ENCODE data around the gene TTC31.

Gene TTC31

DNA sequence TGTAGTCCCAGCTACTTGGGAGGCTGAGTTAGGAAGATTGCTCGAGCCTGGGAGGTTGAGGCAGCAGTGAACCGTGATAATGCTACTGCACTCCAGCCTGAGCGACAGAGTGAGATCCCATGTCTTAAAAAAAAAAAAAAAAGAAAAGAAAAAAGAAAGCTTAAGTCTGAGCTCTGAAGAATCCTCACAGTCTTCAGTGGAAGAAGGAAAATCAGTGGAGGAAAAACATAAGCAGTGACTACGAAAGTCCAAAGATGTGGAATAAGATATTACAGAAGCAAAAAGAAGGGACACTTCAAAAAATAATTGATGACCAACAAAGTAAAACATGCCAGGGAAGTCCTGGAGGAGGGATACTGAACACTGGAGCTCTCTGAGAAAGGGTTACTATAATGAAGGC, 27.4 kb downstream of the TTC31 start:
- Histone ChIP-seq H3K27ac (ENCODE audit: insufficient read depth in 1 of 2, low read depth in 1 of 2, low read length in 2 of 2, poor library complexity in 1 of 2, severe bottlenecking in 2 of 2) (no peak overlapping the region), H3K27me3 (replicated peaks in 2 of 5; ENCODE audit: control insufficient read depth in 4 of 5, insufficient read depth in 5 of 5, low read length in 4 of 5) (peaks cover 7 to 66% (median 38%) of the 10 kb centered on the region in 5 experiments), H3K4me1 (ENCODE audit: control extremely low read depth in 1 of 4, control insufficient read depth in 4 of 4, insufficient read depth in 4 of 4, low read length in 3 of 4) (peaks cover 0 to 44% (median 40%) of the 10 kb centered on the region in 4 experiments), H3K36me3 (ENCODE audit: control insufficient read depth in 4 of 4, insufficient read depth in 4 of 4, low read length in 3 of 4) (peaks cover 0 to 8% (median 7%) of the 10 kb centered on the region in 4 experiments), H3K4me3 (ENCODE audit: control insufficient read depth in 1 of 7, extremely low read depth in 1 of 7, insufficient read depth in 4 of 7, low read depth in 2 of 7, low read length in 6 of 7) (no peak overlapping the region), H3K9me3 (ENCODE audit: control extremely low read depth in 1 of 5, control insufficient read depth in 4 of 5, insufficient read depth in 2 of 5, low read depth in 1 of 5, low read length in 4 of 5) (no peaks in the 10 kb centered on the region)
- WGBS (ENCODE audit: insufficient coverage) = 88% methylated on average over 3 of the region's 4 CpGs
- ChIA-PET CTCF (interaction anchor here (0.9 to 12.7 kb wide), 9 partner anchors 7 to 83 kb away, joined by 3 to 143 read pairs (median 4); partner anchors contain the start of genes AUP1, CCDC142, DQX1 and HTRA2), POLR2A (interaction anchor here (1.5 kb wide), 1 partner anchor 52 kb away, joined by 4 read pairs; the partner anchor contains the start of gene WBP1)
- DNase-seq = no peak

DNA sequence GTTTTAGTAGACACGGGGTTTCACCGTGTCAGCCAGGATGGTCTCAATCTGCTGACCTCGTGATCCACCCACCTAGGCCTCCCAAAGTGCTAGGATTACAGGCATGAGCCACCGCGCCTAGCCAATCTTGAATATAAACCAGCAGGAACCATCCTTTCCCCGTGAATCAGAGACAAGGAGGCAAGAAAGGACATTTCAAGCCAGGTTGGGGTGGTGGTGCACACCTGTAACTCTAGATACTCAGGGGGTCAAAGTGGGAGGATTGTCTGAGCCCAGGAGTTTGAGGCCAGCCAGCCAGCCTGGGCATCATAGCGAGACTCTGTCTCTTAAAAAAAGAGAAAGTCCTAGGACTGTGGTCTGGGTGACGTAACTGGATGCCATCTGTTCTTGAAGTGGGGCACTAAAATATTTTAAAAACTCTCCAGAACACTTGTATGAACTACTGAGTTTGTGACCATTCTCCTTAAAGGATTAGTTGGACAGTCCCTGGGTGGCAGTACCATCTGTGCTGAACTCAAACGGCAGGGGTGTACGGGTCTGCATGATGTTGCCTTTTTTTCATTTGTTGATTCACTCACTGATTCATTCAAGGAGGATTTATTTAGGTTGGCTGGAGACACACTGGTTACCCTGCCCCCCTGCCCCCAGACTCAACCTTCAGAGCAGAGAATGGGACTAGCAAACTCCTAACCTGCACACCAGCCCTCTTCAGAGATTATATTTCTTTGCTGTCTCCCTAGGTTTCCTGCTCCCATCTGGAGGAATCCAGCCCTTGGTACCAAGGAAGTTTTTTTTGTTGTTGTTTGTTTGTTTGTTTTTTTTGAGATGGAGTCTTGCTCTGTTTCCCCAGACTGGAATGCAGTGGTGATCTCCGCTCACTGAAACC, 28.5 kb downstream of the TTC31 start:
- DNase-seq = peak in 1 of 3 donors; percentile 33
- POLR2A ChIA-PET = no interaction called here
- no peak overlapping the region for H3K27ac ChIP-seq (ENCODE audit: insufficient read depth in 1 of 2, low read depth in 1 of 2, low read length in 2 of 2, poor library complexity in 1 of 2, severe bottlenecking in 2 of 2)
- no peaks in the 10 kb centered on the region for H3K36me3 ChIP-seq (ENCODE audit: control insufficient read depth in 4 of 4, insufficient read depth in 4 of 4, low read length in 3 of 4)
- H3K4me3 ChIP-seq (ENCODE audit: control insufficient read depth in 1 of 7, extremely low read depth in 1 of 7, insufficient read depth in 4 of 7, low read depth in 2 of 7, low read length in 6 of 7) = no peak overlapping the region
- H3K27me3 ChIP-seq (replicated peaks in 2 of 5; ENCODE audit: control insufficient read depth in 4 of 5, insufficient read depth in 5 of 5, low read length in 4 of 5) = peaks cover 7 to 74% (median 38%) of the 10 kb centered on the region in 5 experiments
- CTCF ChIA-PET = interaction anchor here (0.7 to 12.7 kb wide), 6 partner anchors 10 to 75 kb away, joined by 3 to 143 read pairs (median 4); partner anchors contain the start of genes AUP1, CCDC142, DQX1 and HTRA2
- peaks cover 0 to 50% (median 45%) of the 10 kb centered on the region in 4 experiments for H3K4me1 ChIP-seq (ENCODE audit: control extremely low read depth in 1 of 4, control insufficient read depth in 4 of 4, insufficient read depth in 4 of 4, low read length in 3 of 4)
- peaks cover 0 to under 1% (median 0%) of the 10 kb centered on the region in 5 experiments for H3K9me3 ChIP-seq (ENCODE audit: control extremely low read depth in 1 of 5, control insufficient read depth in 4 of 5, insufficient read depth in 2 of 5, low read depth in 1 of 5, low read length in 4 of 5)
- 53% methylated on average over 10 of the region's 11 CpGs for WGBS (ENCODE audit: insufficient coverage)

DNA sequence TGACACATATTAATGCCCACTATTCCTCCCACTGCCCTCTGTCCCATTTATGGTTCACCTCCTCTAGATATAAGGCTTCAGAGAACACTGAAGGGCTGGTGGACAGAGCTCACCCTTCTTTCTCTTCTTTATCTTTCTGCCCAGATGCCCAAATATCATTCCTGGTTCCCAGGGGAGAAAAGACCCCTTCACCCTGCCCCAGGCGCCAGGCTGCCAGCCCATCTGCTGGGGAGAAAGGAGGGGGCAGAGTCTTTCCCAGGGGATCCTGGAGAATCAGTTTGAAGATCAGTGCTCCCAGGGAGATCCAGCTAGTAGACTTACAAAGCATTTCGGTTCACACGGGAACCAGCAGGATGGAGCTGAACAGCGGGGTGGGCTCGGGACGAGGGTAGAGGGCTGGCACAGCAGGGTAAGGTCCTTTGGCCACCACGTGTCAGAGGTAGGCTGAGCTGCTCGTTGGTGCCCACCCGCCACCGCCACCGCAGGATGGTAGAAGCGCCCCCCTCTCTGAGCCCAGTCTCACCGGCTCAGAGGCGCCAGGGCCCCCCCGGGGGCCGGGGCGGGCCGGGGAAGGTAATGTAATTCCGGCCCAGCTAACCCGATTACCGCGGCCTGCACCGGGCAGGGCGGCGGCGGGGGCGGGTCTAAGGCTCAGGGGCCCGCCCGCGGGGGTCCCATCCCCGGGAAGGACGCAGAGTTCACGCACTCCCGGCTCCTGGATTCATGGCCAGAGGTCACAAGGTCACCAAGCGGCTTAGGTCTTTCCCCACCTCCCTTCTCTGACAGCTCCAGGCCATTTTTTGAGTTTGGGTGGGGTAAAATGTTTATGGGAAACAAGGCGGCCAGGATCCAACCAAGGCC, 30.1 kb downstream of the TTC31 start:
- WGBS (ENCODE audit: insufficient coverage) = 11% methylated on average over 28 of the region's 36 CpGs
- Histone ChIP-seq H3K36me3 (ENCODE audit: control insufficient read depth in 4 of 4, insufficient read depth in 4 of 4, low read length in 3 of 4) (no peaks in the 10 kb centered on the region), H3K4me3 (ENCODE audit: control insufficient read depth in 1 of 7, extremely low read depth in 1 of 7, insufficient read depth in 4 of 7, low read depth in 2 of 7, low read length in 6 of 7) (no peak overlapping the region), H3K27me3 (replicated peaks in 2 of 5; ENCODE audit: control insufficient read depth in 4 of 5, insufficient read depth in 5 of 5, low read length in 4 of 5) (peaks cover 16 to 90% (median 49%) of the 10 kb centered on the region in 5 experiments), H3K27ac (ENCODE audit: insufficient read depth in 1 of 2, low read depth in 1 of 2, low read length in 2 of 2, poor library complexity in 1 of 2, severe bottlenecking in 2 of 2) (no peak overlapping the region), H3K4me1 (ENCODE audit: control extremely low read depth in 1 of 4, control insufficient read depth in 4 of 4, insufficient read depth in 4 of 4, low read length in 3 of 4) (peaks cover 0 to 43% (median 35%) of the 10 kb centered on the region in 4 experiments), H3K9me3 (ENCODE audit: control extremely low read depth in 1 of 5, control insufficient read depth in 4 of 5, insufficient read depth in 2 of 5, low read depth in 1 of 5, low read length in 4 of 5) (peaks cover 0 to 6% (median 0%) of the 10 kb centered on the region in 5 experiments)
- ChIA-PET POLR2A (no interaction called here), CTCF (interaction anchor here (1.0 to 2.0 kb wide), 4 partner anchors 9 to 18 kb away, joined by 4 to 6 read pairs (median 4); partner anchors contain the start of gene DQX1)
- DNase-seq = peak in 1 of 3 donors; percentile 22

DNA sequence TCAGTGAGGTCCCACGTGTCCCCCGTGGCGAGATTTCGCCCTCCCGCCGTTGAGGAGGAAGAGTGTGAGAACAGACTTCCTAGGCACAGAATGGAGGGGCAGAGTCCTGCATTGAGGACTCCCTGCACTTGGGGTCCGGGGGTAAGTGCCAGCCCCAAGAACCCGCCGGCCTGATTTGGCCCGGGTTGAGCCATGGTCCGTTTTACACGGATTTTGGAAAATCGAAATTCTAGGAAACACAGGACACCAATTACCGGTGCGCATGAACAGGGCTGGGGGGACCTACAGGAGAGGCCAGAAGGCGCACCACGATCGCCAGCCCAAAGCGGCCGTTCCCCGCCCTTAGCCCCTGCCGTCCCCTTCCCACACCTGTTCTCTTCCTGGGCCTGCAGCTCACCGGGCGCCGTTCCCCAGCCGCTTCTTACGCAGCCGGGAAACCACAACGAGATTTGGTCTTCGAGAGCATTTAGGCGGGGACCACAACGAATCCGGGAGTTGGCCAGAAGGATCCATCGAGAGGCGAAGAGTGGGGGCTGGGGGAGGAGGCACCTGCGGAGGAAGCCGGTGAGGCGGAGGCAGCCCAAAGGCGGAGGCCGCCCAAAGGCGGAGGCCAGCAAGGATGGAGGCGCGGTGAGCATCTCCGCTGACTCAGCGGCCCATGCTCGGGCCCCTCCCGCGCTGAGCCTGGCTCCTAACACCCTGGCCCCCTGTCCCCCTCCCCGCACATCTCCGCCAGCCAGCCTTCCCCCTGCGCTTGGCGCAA, 30.9 kb downstream of the TTC31 start:
- Histone ChIP-seq H3K27ac (ENCODE audit: insufficient read depth in 1 of 2, low read depth in 1 of 2, low read length in 2 of 2, poor library complexity in 1 of 2, severe bottlenecking in 2 of 2) (no peak overlapping the region), H3K9me3 (ENCODE audit: control extremely low read depth in 1 of 5, control insufficient read depth in 4 of 5, insufficient read depth in 2 of 5, low read depth in 1 of 5, low read length in 4 of 5) (peaks cover 0 to 6% (median 0%) of the 10 kb centered on the region in 5 experiments), H3K4me1 (ENCODE audit: control extremely low read depth in 1 of 4, control insufficient read depth in 4 of 4, insufficient read depth in 4 of 4, low read length in 3 of 4) (peaks cover 0 to 38% (median 30%) of the 10 kb centered on the region in 4 experiments), H3K36me3 (ENCODE audit: control insufficient read depth in 4 of 4, insufficient read depth in 4 of 4, low read length in 3 of 4) (no peaks in the 10 kb centered on the region), H3K4me3 (ENCODE audit: control insufficient read depth in 1 of 7, extremely low read depth in 1 of 7, insufficient read depth in 4 of 7, low read depth in 2 of 7, low read length in 6 of 7) (no peak overlapping the region), H3K27me3 (replicated peaks in 2 of 5; ENCODE audit: control insufficient read depth in 4 of 5, insufficient read depth in 5 of 5, low read length in 4 of 5) (peaks cover 15 to 91% (median 54%) of the 10 kb centered on the region in 5 experiments)
- POLR2A ChIA-PET = interaction anchor here (1.1 kb wide), 1 partner anchor 16 kb away, joined by 3 read pairs; the partner anchor contains the start of genes AUP1 and HTRA2
- WGBS (ENCODE audit: insufficient coverage) = 4% methylated on average over 50 of the region's 52 CpGs
- CTCF ChIA-PET = interaction anchor here (1.4 to 3.5 kb wide), 4 partner anchors 10 to 74 kb away, joined by 4 to 14 read pairs (median 6); partner anchors contain the start of genes CCDC142 and TTC31
- peak in 2 of 3 donors; percentile 36 for DNase-seq

DNA sequence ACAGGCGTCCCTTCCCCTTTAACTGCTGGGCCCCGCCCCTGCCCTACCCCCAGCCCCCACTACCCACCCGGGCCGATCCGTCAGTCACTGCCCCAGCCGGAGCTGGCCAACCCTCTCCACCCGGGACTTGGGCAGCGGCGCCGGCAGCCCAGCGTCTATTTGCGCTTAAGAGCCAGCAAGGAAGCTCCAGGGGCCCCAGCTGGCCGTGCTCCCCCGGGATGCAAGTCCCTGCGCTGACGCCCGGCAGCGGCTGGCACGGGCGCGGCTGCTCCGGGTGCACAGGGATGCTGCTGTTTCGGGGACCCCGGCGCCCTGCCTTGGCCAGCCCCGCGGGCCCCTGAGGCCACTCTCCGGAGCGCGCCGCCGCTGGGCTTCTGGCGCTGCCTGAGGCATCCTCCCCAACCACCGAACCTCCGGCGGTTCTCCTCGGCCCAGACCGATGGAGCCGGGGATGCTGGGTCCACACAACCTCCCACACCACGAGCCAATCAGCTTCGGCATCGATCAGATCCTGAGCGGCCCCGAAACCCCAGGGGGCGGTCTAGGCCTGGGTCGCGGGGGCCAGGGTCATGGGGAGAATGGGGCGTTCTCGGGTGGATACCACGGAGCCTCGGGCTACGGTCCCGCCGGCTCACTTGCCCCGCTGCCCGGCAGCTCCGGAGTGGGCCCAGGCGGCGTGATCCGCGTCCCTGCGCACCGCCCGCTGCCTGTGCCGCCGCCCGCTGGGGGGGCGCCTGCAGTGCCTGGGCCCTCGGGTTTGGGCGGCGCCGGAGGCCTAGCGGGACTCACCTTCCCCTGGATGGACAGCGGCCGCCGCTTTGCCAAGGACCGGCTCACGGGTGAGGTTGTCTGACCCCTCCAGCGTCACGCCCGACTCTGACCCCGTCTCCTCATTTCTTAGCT, 31.7 kb downstream of the TTC31 start, which contains the start of gene TLX2:
TSS of gene TLX2 (plus strand) at position 83 of the 903 bp plus-strand sequence. CDS start at position 440, 357 bp downstream.
- WGBS (ENCODE audit: insufficient coverage) = under 1% methylated on average over 58 of the region's 82 CpGs
- ChIA-PET CTCF (interaction anchor here (1.1 to 9.0 kb wide), 6 partner anchors 9 to 73 kb away, joined by 3 to 53 read pairs (median 7); partner anchors contain the start of genes AUP1, CCDC142, HTRA2 and TTC31), POLR2A (interaction anchor here (1.1 kb wide), 1 partner anchor 15 kb away, joined by 3 read pairs; the partner anchor contains the start of genes AUP1 and HTRA2)
- H3K36me3 ChIP-seq (ENCODE audit: control insufficient read depth in 4 of 4, insufficient read depth in 4 of 4, low read length in 3 of 4) = no peaks in the 10 kb centered on the region
- H3K4me3 ChIP-seq (ENCODE audit: control insufficient read depth in 1 of 7, extremely low read depth in 1 of 7, insufficient read depth in 4 of 7, low read depth in 2 of 7, low read length in 6 of 7) = peak within 1 kb of the TSS in 4 of 7 experiments; percentile 22 to 56 (median 52)
- H3K4me1 ChIP-seq (ENCODE audit: control extremely low read depth in 1 of 4, control insufficient read depth in 4 of 4, insufficient read depth in 4 of 4, low read length in 3 of 4) = peaks cover 0 to 38% (median 30%) of the 10 kb centered on the region in 4 experiments
- peak in 2 of 3 donors; percentile 40 to 42 for DNase-seq
- H3K27me3 ChIP-seq (replicated peaks in 2 of 5; ENCODE audit: control insufficient read depth in 4 of 5, insufficient read depth in 5 of 5, low read length in 4 of 5) = peaks cover 16 to 99% (median 55%) of the 10 kb centered on the region in 5 experiments
- no peak within 1 kb of the TSS for H3K27ac ChIP-seq (ENCODE audit: insufficient read depth in 1 of 2, low read depth in 1 of 2, low read length in 2 of 2, poor library complexity in 1 of 2, severe bottlenecking in 2 of 2)
- H3K9me3 ChIP-seq (ENCODE audit: control extremely low read depth in 1 of 5, control insufficient read depth in 4 of 5, insufficient read depth in 2 of 5, low read depth in 1 of 5, low read length in 4 of 5) = peaks cover 0 to 6% (median 0%) of the 10 kb centered on the region in 5 experiments

Data from common myeloid progenitor, CD34-positive (primary cell).